Measurements from ENCODE around the gene SGMS1.

DNA sequence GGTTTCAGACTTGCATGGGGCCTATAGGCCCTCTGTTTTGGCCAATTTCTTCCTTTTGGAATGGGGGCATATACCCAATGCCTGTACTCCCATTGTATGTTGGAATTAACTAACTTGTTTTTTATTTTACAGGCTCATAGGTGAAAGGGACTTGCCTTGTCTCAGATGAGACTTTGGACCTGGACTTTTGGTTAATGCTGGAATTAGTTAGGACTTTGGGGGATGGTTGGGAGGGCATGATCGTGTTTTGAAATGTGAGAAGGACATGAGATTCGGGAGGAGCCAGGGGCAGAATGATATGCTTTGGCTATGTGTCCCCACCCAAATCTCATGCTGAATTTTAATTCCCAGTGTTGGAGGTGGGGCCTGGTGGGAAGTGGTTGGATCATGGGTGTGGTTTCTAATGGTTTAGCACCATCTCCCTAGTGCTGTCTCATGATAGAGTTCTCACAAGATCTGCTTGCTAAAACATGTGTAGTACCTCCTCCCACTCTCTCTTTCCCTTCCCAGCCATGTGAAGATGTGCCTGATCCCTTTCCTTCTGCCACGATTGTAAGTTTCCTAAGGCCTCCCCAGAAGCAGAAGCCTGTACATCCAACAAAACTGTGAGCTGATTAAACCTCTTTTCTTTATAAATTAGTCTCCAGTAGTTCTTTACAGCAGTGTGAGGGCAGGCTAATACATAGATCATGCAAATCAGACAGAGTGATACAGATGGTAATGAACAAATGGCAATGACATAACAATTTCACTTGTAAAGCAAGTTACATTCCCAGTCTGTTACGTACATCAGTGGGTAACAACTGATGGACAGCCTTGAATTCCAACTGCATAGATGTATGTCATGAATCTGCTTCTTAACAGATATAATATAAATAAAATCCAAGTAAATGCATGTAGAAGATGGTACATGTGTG is 146.2 kb downstream of the SGMS1 start:
- TF ChIP-seq, protein P1, sequence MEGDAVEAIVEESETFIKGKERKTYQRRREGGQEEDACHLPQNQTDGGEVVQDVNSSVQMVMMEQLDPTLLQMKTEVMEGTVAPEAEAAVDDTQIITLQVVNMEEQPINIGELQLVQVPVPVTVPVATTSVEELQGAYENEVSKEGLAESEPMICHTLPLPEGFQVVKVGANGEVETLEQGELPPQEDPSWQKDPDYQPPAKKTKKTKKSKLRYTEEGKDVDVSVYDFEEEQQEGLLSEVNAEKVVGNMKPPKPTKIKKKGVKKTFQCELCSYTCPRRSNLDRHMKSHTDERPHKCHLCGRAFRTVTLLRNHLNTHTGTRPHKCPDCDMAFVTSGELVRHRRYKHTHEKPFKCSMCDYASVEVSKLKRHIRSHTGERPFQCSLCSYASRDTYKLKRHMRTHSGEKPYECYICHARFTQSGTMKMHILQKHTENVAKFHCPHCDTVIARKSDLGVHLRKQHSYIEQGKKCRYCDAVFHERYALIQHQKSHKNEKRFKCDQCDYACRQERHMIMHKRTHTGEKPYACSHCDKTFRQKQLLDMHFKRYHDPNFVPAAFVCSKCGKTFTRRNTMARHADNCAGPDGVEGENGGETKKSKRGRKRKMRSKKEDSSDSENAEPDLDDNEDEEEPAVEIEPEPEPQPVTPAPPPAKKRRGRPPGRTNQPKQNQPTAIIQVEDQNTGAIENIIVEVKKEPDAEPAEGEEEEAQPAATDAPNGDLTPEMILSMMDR (IDR thresholded peaks at IDR 0.05): no peak
- TF ChIP-seq POLR2A (IDR thresholded peaks at IDR 0.05): no peak
